Liver (tissue), 9 donors: Measurements from ENCODE around the gene JAGN1. TPM values are rescaled to one million over a fixed set of nuclear protein-coding genes. Genes with fewer than 3 reads are reported as not detected.

Experiments used
- DNase-seq: peaks from one replicate; pipeline ENCODE4 v3.0.0-alpha.2; 2017; ENCODE audit warnings: low spot score
- H3K27ac ChIP-seq, 2 donors: one replicate each; pipeline ENCODE4 v1.7.0; 2013; ENCODE audit warnings: inconsistent platforms in 2 of 2, low read length in 2 of 2, control low read depth in 1 of 2, low read depth in 1 of 2, mild to moderate bottlenecking in 1 of 2
- H3K27me3 ChIP-seq, 4 donors: one replicate each; pipeline versions ENCODE4 v1.6.1 to v1.7.0; 2013; ENCODE audit warnings: low read length in 3 of 4, inconsistent platforms in 1 of 4, mild to moderate bottlenecking in 1 of 4, moderate library complexity in 1 of 4; ENCODE audit not compliant: control insufficient read depth in 4 of 4, insufficient read depth in 4 of 4
- H3K36me3 ChIP-seq, 4 donors: one replicate each; pipeline versions ENCODE4 v1.6.1 to v1.7.0; 2013; ENCODE audit warnings: low read length in 3 of 4, mild to moderate bottlenecking in 3 of 4, low read depth in 1 of 4, moderate library complexity in 1 of 4; ENCODE audit not compliant: control insufficient read depth in 4 of 4, insufficient read depth in 3 of 4
- H3K4me1 ChIP-seq, 4 donors: one replicate each; pipeline versions ENCODE4 v1.6.1 to v1.7.0; 2013; ENCODE audit warnings: low read length in 3 of 4, mild to moderate bottlenecking in 3 of 4, moderate library complexity in 1 of 4; ENCODE audit not compliant: control insufficient read depth in 4 of 4, insufficient read depth in 4 of 4
- H3K4me3 ChIP-seq, 3 donors: one replicate each; pipeline versions ENCODE4 v1.6.1 to v1.7.0; 2013; ENCODE audit warnings: low read length in 3 of 3, control low read depth in 1 of 3, low read depth in 1 of 3, mild to moderate bottlenecking in 1 of 3
- H3K9ac ChIP-seq, 2 donors: one replicate each; pipeline ENCODE4 v1.7.0; 2013; ENCODE audit warnings: low read length in 2 of 2, mild to moderate bottlenecking in 2 of 2, moderate library complexity in 2 of 2, control low read depth in 1 of 2, low read depth in 1 of 2
- H3K9me3 ChIP-seq, 4 donors: one replicate each; pipeline versions ENCODE4 v1.6.1 to v1.7.0; 2013; ENCODE audit warnings: low read length in 3 of 4; ENCODE audit not compliant: control insufficient read depth in 4 of 4
- CTCF ChIP-seq: fragments of 150-350 bp; IDR thresholded peaks from 2 replicates; pipeline ENCODE4 v1.5.1; 2017; ENCODE audit warnings: improper control_type of control experiment, low read depth, low read length; ENCODE audit not compliant: missing input control
- EGR1 ChIP-seq, 2 donors: IDR thresholded peaks; 2 replicates each; pipeline ENCODE4 v1.6.1; 2016 to 2018; ENCODE audit warnings: antibody characterized with exemption in 2 of 2, low read depth in 2 of 2
- FOXA1 ChIP-seq: IDR thresholded peaks from 2 replicates; pipeline ENCODE4 v1.6.1; 2016; ENCODE audit warnings: antibody characterized with exemption
- FOXA2 ChIP-seq: IDR thresholded peaks from 2 replicates; pipeline ENCODE4 v1.6.1; 2016; ENCODE audit warnings: antibody characterized with exemption
- GABPA ChIP-seq, 2 donors: IDR thresholded peaks in 1 of 2; conservative IDR thresholded peaks in 1 of 2; 2 replicates each; pipeline ENCODE4 v1.6.1; 2016; ENCODE audit warnings: antibody characterized with exemption in 2 of 2, mild to moderate bottlenecking in 1 of 2, moderate library complexity in 1 of 2
- HNF4A ChIP-seq, 2 donors: conservative IDR thresholded peaks; 2 replicates each; pipeline ENCODE4 v1.6.1; 2016; ENCODE audit warnings: antibody characterized with exemption in 2 of 2, mild to moderate bottlenecking in 2 of 2
- HNF4G ChIP-seq: IDR thresholded peaks from 2 replicates; pipeline ENCODE4 v1.6.1; 2016; ENCODE audit warnings: antibody characterized with exemption
- JUND ChIP-seq, 2 donors: IDR thresholded peaks; 2 replicates each; pipeline ENCODE4 v1.6.1; 2016; ENCODE audit warnings: antibody characterized with exemption in 2 of 2
- NR2F2 ChIP-seq: IDR thresholded peaks from 2 replicates; pipeline ENCODE4 v1.6.1; 2016; ENCODE audit warnings: antibody characterized with exemption
- RAD21 ChIP-seq, 2 donors: IDR thresholded peaks; 2 replicates each; pipeline ENCODE4 v1.6.1; 2016; ENCODE audit warnings: antibody characterized with exemption in 2 of 2, mild to moderate bottlenecking in 2 of 2
- RXRA ChIP-seq, 2 donors: IDR thresholded peaks; 2 replicates each; pipeline ENCODE4 v1.6.1; 2017 to 2018; ENCODE audit warnings: antibody characterized with exemption in 2 of 2, mild to moderate bottlenecking in 1 of 2
- SP1 ChIP-seq: IDR thresholded peaks from 2 replicates; pipeline ENCODE4 v1.6.1; 2018; ENCODE audit warnings: antibody characterized with exemption, mild to moderate bottlenecking
- TAF1 ChIP-seq: conservative IDR thresholded peaks from 2 replicates; pipeline ENCODE4 v1.6.1; 2016; ENCODE audit warnings: antibody characterized with exemption, mild to moderate bottlenecking
- YY1 ChIP-seq: IDR thresholded peaks from 2 replicates; pipeline ENCODE4 v1.6.1; 2016; ENCODE audit warnings: antibody characterized with exemption, mild to moderate bottlenecking
- WGBS: extraction: QIAGEN DNeasy Blood & Tissue Kit; methylation state at CpG from one replicate; pipeline ENCODE4 v1.1.7; 2013; 5-methylcytosine and 5-hydroxymethylcytosine counted together
- polyA plus RNA-seq, 2 donors: library from polyadenylated mRNA; stranded (reverse) in 1 of 2; unstranded in 1 of 2; fragments of 200-250 nt in 1 of 2; fragments of >200 nt in 1 of 2; fragmentation: Nextera tagmentation in 1 of 2; extraction: Ambion mirVana in 1 of 2; gene quantifications; one replicate each; pipeline versions ENCODE4 v1.2.1 to v1.2.3, GENCODE V29; 2013 to 2015
- total RNA-seq, 2 donors: library from RNA; depleted of rRNA; stranded (reverse); fragments of >200 nt; gene quantifications; one replicate each; pipeline ENCODE4 v1.2.3, GENCODE V29; 2014
- TF ChIP-seq, protein P1 (sequence below): IDR thresholded peaks from 2 replicates; pipeline ENCODE4 v1.6.1; 2016; ENCODE audit warnings: antibody characterized with exemption
- TF ChIP-seq, protein P2 (sequence below): IDR thresholded peaks from 2 replicates; pipeline ENCODE4 v1.6.1; 2016; ENCODE audit warnings: antibody characterized with exemption
- TF ChIP-seq, protein P3 (sequence below): IDR thresholded peaks from 2 replicates; pipeline ENCODE4 v1.6.1; 2016; ENCODE audit warnings: antibody characterized with exemption
- TF ChIP-seq, protein P4 (sequence below): IDR thresholded peaks from 2 replicates; pipeline ENCODE4 v1.6.1; 2016; ENCODE audit warnings: antibody characterized with exemption, mild to moderate bottlenecking
- donor health status: healthy.
- donor health status: healthy.
- donor health status: healthy.
- donor health status: healthy.
- donor health status: healthy.

The JAGN1 gene
- total and polyA plus RNA-seq, 4 donors = 18.0 to 46.8 (median 30.6) TPM

- no peaks in the 10 kb centered on the region for H3K27me3 ChIP-seq
- peaks cover 2 to 12% (median 6%) of the 10 kb centered on the region in 4 donors for H3K4me1 ChIP-seq
- peak overlapping the region; percentile 98 to 99 for H3K27ac ChIP-seq
- peak overlapping the region; percentile 93 to 98 (median 95) for H3K4me3 ChIP-seq
- H3K9me3 ChIP-seq = no peaks in the 10 kb centered on the region
- H3K9ac ChIP-seq = peak overlapping the region; percentile 90 to 96
- no peak for DNase-seq
- no peak for TF ChIP-seq RAD21 (IDR thresholded peaks at IDR 0.05)
- no peak for TF ChIP-seq YY1
- TF ChIP-seq GABPA (IDR thresholded peaks at IDR 0.05 in 1 of 2, conservative IDR thresholded peaks at IDR 0.05 in 1 of 2) = no peak
- TF ChIP-seq, protein P1, sequence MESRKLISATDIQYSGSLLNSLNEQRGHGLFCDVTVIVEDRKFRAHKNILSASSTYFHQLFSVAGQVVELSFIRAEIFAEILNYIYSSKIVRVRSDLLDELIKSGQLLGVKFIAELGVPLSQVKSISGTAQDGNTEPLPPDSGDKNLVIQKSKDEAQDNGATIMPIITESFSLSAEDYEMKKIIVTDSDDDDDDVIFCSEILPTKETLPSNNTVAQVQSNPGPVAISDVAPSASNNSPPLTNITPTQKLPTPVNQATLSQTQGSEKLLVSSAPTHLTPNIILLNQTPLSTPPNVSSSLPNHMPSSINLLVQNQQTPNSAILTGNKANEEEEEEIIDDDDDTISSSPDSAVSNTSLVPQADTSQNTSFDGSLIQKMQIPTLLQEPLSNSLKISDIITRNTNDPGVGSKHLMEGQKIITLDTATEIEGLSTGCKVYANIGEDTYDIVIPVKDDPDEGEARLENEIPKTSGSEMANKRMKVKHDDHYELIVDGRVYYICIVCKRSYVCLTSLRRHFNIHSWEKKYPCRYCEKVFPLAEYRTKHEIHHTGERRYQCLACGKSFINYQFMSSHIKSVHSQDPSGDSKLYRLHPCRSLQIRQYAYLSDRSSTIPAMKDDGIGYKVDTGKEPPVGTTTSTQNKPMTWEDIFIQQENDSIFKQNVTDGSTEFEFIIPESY = no peak
- TF ChIP-seq, protein P2, sequence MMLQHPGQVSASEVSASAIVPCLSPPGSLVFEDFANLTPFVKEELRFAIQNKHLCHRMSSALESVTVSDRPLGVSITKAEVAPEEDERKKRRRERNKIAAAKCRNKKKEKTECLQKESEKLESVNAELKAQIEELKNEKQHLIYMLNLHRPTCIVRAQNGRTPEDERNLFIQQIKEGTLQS = no peak
- no peak for TF ChIP-seq HNF4G
- TF ChIP-seq, protein P3, sequence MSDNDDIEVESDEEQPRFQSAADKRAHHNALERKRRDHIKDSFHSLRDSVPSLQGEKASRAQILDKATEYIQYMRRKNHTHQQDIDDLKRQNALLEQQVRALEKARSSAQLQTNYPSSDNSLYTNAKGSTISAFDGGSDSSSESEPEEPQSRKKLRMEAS = no peak
- TF ChIP-seq SP1 = no peak
- WGBS = 2% methylated on average over 12 of the region's 12 CpGs
- H3K36me3 ChIP-seq = peaks cover 3 to 10% (median 9%) of the 10 kb centered on the region in 4 donors
Observed at GRCh38 chr3:9891072-9891622, 737 bp downstream of the JAGN1 start.

- no peak overlapping the region for H3K9ac ChIP-seq
- peaks cover 12 to 36% (median 24%) of the 10 kb centered on the region in 4 donors for H3K4me1 ChIP-seq
- peaks cover 3 to 10% (median 9%) of the 10 kb centered on the region in 4 donors for H3K36me3 ChIP-seq
- H3K4me3 ChIP-seq = no peak overlapping the region
- no peaks in the 10 kb centered on the region for H3K9me3 ChIP-seq
- H3K27me3 ChIP-seq = no peaks in the 10 kb centered on the region
- TF ChIP-seq TAF1 = no peak
- no peak for TF ChIP-seq JUND (IDR thresholded peaks at IDR 0.05)
- TF ChIP-seq YY1 = no peak
- TF ChIP-seq, protein P2 = no peak
- TF ChIP-seq GABPA (IDR thresholded peaks at IDR 0.05 in 1 of 2, conservative IDR thresholded peaks at IDR 0.05 in 1 of 2) = no peak
- TF ChIP-seq HNF4A (conservative IDR thresholded peaks at IDR 0.05) = no peak
- TF ChIP-seq HNF4G = no peak
- no peak for TF ChIP-seq CTCF
- TF ChIP-seq RAD21 (IDR thresholded peaks at IDR 0.05) = no peak
- TF ChIP-seq, protein P4, sequence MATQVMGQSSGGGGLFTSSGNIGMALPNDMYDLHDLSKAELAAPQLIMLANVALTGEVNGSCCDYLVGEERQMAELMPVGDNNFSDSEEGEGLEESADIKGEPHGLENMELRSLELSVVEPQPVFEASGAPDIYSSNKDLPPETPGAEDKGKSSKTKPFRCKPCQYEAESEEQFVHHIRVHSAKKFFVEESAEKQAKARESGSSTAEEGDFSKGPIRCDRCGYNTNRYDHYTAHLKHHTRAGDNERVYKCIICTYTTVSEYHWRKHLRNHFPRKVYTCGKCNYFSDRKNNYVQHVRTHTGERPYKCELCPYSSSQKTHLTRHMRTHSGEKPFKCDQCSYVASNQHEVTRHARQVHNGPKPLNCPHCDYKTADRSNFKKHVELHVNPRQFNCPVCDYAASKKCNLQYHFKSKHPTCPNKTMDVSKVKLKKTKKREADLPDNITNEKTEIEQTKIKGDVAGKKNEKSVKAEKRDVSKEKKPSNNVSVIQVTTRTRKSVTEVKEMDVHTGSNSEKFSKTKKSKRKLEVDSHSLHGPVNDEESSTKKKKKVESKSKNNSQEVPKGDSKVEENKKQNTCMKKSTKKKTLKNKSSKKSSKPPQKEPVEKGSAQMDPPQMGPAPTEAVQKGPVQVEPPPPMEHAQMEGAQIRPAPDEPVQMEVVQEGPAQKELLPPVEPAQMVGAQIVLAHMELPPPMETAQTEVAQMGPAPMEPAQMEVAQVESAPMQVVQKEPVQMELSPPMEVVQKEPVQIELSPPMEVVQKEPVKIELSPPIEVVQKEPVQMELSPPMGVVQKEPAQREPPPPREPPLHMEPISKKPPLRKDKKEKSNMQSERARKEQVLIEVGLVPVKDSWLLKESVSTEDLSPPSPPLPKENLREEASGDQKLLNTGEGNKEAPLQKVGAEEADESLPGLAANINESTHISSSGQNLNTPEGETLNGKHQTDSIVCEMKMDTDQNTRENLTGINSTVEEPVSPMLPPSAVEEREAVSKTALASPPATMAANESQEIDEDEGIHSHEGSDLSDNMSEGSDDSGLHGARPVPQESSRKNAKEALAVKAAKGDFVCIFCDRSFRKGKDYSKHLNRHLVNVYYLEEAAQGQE = no peak
- no peak for TF ChIP-seq EGR1 (IDR thresholded peaks at IDR 0.05; ENCODE audit: low read depth in 2 of 2)
- no peak for TF ChIP-seq NR2F2
- no peak for TF ChIP-seq FOXA1
- no peak for TF ChIP-seq FOXA2
- TF ChIP-seq, protein P1 = no peak
- no peak for TF ChIP-seq RXRA (IDR thresholded peaks at IDR 0.05)
- TF ChIP-seq, protein P3 = no peak
- TF ChIP-seq SP1 = no peak
- no peak for DNase-seq
- WGBS = 84% methylated on average over 1 of the region's 1 CpG
- H3K27ac ChIP-seq = peak overlapping the region in 1 of 2 donors; percentile 28
Observed at GRCh38 chr3:9893739-9894138, 3.3 kb downstream of the JAGN1 start.
